GM12865 (cell line): Measurements from ENCODE around the gene CACNB2.
"Not testable (repeated sequence)": the region's sequence is repeated elsewhere in the genome, so short reads cannot be mapped to it uniquely, and the experiment has no call there.

Source experiments
- DNase-seq: peaks from one replicate; pipeline ENCODE4 v3.0.0; 2010; ENCODE audit warnings: low read depth
- H3K4me3 ChIP-seq: 2 replicates; pipeline ENCODE4 v1.5.1; 2011; ENCODE audit warnings: mild to moderate bottlenecking, low read depth, low read length, control low read depth
- TF ChIP-seq, protein P1 (sequence below): IDR thresholded peaks from 2 replicates; pipeline ENCODE4 v1.5.1; 2011; ENCODE audit warnings: low read length, control low read depth, low read depth, inconsistent platforms; ENCODE audit not compliant: insufficient read depth; ENCODE audit errors: missing control alignments

CACNB2 gene

DNA sequence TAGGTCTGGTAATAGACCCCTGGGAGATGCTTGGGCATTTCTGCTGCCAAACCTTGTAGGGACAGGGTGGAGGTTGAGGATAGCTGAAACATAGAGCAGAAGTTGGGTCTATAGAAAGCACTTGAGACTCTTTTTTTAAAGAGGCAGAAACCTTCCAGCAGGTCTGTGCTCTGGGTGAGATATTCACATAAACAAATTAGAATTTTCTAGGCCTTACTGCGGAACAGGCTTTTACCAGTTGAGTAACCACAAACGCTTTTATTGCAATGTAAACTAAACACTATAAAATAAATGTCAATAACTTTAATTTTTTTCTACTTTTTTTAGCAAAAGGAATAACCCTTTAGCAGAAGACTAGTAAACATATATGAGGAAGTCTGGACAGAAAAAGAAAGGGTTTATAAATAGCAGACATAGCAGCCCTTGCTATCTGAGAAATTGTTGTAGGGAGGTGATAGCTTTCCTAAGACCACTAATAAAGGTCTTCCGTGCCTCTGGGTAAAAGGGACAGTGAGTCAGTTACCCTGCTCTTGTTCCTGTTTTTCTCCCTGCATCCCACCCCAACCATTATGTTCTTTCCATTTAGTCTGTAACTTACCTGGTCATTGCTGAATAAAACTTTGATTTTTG, 38.7 kb downstream of the CACNB2 start:
- TF ChIP-seq, protein P1, sequence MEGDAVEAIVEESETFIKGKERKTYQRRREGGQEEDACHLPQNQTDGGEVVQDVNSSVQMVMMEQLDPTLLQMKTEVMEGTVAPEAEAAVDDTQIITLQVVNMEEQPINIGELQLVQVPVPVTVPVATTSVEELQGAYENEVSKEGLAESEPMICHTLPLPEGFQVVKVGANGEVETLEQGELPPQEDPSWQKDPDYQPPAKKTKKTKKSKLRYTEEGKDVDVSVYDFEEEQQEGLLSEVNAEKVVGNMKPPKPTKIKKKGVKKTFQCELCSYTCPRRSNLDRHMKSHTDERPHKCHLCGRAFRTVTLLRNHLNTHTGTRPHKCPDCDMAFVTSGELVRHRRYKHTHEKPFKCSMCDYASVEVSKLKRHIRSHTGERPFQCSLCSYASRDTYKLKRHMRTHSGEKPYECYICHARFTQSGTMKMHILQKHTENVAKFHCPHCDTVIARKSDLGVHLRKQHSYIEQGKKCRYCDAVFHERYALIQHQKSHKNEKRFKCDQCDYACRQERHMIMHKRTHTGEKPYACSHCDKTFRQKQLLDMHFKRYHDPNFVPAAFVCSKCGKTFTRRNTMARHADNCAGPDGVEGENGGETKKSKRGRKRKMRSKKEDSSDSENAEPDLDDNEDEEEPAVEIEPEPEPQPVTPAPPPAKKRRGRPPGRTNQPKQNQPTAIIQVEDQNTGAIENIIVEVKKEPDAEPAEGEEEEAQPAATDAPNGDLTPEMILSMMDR = no peak
- no peak overlapping the region for H3K4me3 ChIP-seq
- no peak for DNase-seq

DNA sequence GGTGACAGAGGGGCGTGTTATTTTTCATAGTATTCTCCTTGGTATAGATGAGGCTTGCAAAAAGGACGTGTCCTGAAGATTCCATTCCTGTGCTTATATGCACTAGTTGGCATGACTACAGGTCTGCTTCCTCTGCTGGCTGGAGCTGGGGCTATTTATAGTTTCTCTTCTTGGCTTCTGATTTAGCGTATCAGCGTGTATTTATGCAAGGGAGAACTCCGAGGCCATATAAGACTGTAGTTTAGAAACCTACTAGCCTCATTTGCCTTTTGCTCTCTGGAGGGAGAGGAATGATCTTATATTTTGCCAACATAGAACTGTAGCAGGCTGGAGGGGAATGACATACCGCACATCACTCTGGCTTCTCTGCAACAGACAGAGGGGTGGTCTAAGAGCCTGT, 39.7 kb downstream of the CACNB2 start:
- H3K4me3 ChIP-seq = no peak overlapping the region
- DNase-seq = no peak
- TF ChIP-seq, protein P1 = no peak

DNA sequence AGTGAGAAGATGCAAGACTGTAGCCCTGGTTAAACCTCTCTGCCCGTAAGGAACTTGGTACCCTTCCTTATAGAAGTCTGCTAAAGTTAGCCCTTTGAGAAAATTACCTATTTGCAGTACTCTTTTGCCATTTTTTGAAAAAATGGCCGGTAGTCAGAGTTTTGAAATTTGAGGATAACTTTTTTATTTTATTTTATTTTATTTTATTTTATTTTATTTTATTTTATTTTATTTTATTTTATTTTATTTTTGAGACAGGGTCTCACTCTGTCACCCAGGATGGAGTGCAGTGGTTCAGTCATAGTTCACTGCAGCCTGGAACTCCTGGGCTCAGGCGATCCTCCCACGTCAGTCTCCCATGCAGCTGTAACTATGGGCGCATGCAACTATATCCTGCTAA, 41.2 kb downstream of the CACNB2 start:
- not testable (repeated sequence) for H3K4me3 ChIP-seq, DNase-seq

- TF ChIP-seq, protein P1 = no peak
- no peak for DNase-seq
- no peak overlapping the region for H3K4me3 ChIP-seq
Observed at GRCh38 chr10:18185621-18186020, 45.4 kb downstream of the CACNB2 start.

- TF ChIP-seq, protein P1 = no peak
- H3K4me3 ChIP-seq = no peak overlapping the region
- no peak for DNase-seq
Observed at GRCh38 chr10:18190840-18191239, 50.6 kb downstream of the CACNB2 start.

DNA sequence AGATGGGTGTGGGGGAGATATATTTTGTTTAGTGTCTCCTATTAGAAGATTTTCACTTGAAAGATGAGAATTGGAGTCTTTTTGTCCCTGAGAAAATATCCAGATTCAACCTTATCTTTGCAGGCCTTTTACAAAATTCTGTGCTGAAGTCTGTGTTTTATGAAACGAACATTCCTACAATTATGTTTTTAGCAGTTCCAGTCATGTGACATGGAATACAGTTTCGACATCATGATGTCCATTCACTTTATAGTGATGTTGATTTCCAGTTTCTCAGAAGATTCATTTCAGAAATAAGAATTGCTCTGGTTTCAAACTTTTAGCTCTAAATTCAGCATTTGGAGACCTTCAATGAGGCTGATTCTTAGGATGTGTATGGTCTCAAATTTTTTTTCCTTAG, 54.4 kb downstream of the CACNB2 start:
- TF ChIP-seq, protein P1 = no peak
- DNase-seq = no peak
- no peak overlapping the region for H3K4me3 ChIP-seq

GRCh38 chr10:18195060-18195799, 55.0 kb downstream of the CACNB2 start:
- TF ChIP-seq, protein P1 = no peak
- DNase-seq = no peak
- no peak overlapping the region for H3K4me3 ChIP-seq
